Measurements from ENCODE around the gene CCDC88B. TPM values are rescaled to one million over a fixed set of nuclear protein-coding genes. Genes with fewer than 3 reads are reported as not detected.
A peak's percentile ranks its signal among the peaks of the same experiment; 100 is the strongest.

CCDC88B gene
- total and polyA plus RNA-seq, 7 donors: 2.6 to 157 (median 8.6) TPM

- Histone ChIP-seq H3K4me3 (no peak overlapping the region), H3K27ac (peak overlapping the region in 1 of 4 donors; percentile 90), H3K4me1 (peaks cover 0 to 45% (median 38%) of the 10 kb centered on the region in 4 donors), H3K9me3 (no peaks in the 10 kb centered on the region), H3K27me3 (no peaks in the 10 kb centered on the region), H3K36me3 (peaks cover 0 to 17% (median 10%) of the 10 kb centered on the region in 4 donors)
- intact Hi-C loops (cut with DNase I): no loop called here
- DNase-seq: no peak
- 90 to 95% methylated on average over 6 of the region's 6 CpGs for WGBS, 2 donors
- TF ChIP-seq EP300 (IDR thresholded peaks at IDR 0.05): no peak
- no peak for TF ChIP-seq POLR2AphosphoS5 (IDR thresholded peaks at IDR 0.05)
- no peak for TF ChIP-seq CTCF (IDR thresholded peaks at IDR 0.05)
- no peak for TF ChIP-seq POLR2A (IDR thresholded peaks at IDR 0.05)
Observed at GRCh38 chr11:64357446-64357845, 17.4 kb downstream of the CCDC88B start.

GRCh38 chr11:64357904-64358535 lies 18.0 kb downstream of the CCDC88B start:
- Histone ChIP-seq H3K36me3 (peaks cover 0 to 22% (median 13%) of the 10 kb centered on the region in 4 donors), H3K4me3 (peak overlapping the region; percentile 79 to 92 (median 84)), H3K4me1 (peaks cover 0 to 45% (median 38%) of the 10 kb centered on the region in 4 donors), H3K27ac (peak overlapping the region; percentile 79 to 90 (median 86)), H3K27me3 (no peaks in the 10 kb centered on the region), H3K9me3 (no peaks in the 10 kb centered on the region)
- no peak for DNase-seq
- WGBS, 2 donors: 39 to 70% methylated on average over 13 of the region's 13 CpGs
- TF ChIP-seq CTCF (IDR thresholded peaks at IDR 0.05) (no peak), POLR2A (IDR thresholded peaks at IDR 0.05) (no peak), POLR2AphosphoS5 (IDR thresholded peaks at IDR 0.05) (no peak)
- intact Hi-C loops (cut with DNase I): no loop called here

- 18 to 36% methylated on average over 7 of the region's 7 CpGs for WGBS, 2 donors
- intact Hi-C loops (cut with DNase I): no loop called here
- H3K27ac ChIP-seq: peak overlapping the region; percentile 79 to 90 (median 86)
- no peaks in the 10 kb centered on the region for H3K27me3 ChIP-seq
- H3K36me3 ChIP-seq: peaks cover 0 to 26% (median 14%) of the 10 kb centered on the region in 4 donors
- no peak for DNase-seq
- no peaks in the 10 kb centered on the region for H3K9me3 ChIP-seq
- peak overlapping the region; percentile 79 to 92 (median 84) for H3K4me3 ChIP-seq
- TF ChIP-seq CTCF (IDR thresholded peaks at IDR 0.05): no peak
- TF ChIP-seq POLR2A (IDR thresholded peaks at IDR 0.05): no peak
- no peak for TF ChIP-seq EP300 (IDR thresholded peaks at IDR 0.05)
- TF ChIP-seq POLR2AphosphoS5 (IDR thresholded peaks at IDR 0.05): no peak
- H3K4me1 ChIP-seq: peaks cover 0 to 45% (median 38%) of the 10 kb centered on the region in 4 donors
Observed at GRCh38 chr11:64358536-64358906, 18.5 kb downstream of the CCDC88B start.

- Histone ChIP-seq H3K36me3 (peaks cover 0 to 31% (median 14%) of the 10 kb centered on the region in 4 donors), H3K9me3 (no peaks in the 10 kb centered on the region), H3K27me3 (no peaks in the 10 kb centered on the region), H3K4me1 (peaks cover 0 to 45% (median 38%) of the 10 kb centered on the region in 4 donors), H3K4me3 (peak within 1 kb of the TSS; percentile 79 to 92 (median 84)), H3K27ac (peak within 1 kb of the TSS; percentile 79 to 90 (median 86))
- DNase-seq: no peak
- intact Hi-C loops (cut with DNase I): no loop called here
- 0% methylated on average over 70 of the region's 70 CpGs for WGBS, 2 donors
- peak in 1 of 2 donors; percentile 27 for TF ChIP-seq POLR2A (IDR thresholded peaks at IDR 0.05)
- peak in 3 of 4 donors; percentile 23 to 71 (median 65) for TF ChIP-seq POLR2AphosphoS5 (IDR thresholded peaks at IDR 0.05)
- no peak for TF ChIP-seq CTCF (IDR thresholded peaks at IDR 0.05)
- TF ChIP-seq EP300 (IDR thresholded peaks at IDR 0.05): no peak
Observed at GRCh38 chr11:64358907-64359711, 19.1 kb downstream of the CCDC88B start, which contains the start of gene RPS6KA4. Gene RPS6KA4, plus strand, starts transcription at chr11:64359162. Its CDS starts 74 bp downstream, at chr11:64359236.
